ENCODE measurements around the gene APP. TPM values are rescaled to one million over a fixed set of nuclear protein-coding genes. Genes with fewer than 3 reads are reported as not detected.
"Not testable (repeated sequence)": the region's sequence is repeated elsewhere in the genome, so short reads cannot be mapped to it uniquely, and the experiment has no call there.

The APP gene
- polyA plus RNA-seq, 4 donors, result 870 to 980 (median 951) TPM

DNA sequence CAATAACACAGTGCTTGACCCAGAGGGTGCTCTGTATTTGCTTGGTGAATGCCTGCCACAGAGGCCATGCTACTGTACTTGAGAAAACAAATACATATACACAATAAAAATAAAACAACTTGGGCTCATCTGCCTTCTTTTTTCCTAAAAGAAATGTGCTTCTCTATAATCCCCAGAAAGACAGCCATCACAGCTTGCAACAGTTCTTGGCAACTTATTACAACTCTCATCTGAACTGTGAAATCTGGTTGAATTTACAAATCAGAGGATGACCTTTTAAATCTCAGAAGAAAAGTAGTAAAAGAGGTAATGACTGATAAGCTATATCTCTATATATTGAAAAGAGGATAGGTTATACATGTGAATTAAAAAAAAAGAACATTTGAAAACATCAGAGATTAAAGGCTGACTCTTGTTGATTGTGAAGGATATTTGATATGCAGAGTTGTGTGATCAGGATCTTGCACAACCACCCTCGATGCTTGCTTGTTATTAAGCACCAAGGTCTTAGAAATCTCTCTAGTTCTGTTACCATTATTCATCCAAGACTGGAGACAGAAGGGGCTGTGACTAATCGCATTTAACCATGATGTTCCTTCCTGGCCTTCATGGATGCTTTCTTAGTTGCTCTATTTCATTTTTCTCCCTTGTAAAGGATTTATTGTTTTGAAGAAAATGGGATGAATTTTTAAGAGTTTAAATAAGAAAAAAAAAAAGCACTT lies 213.4 kb downstream of the APP start:
- DNase-seq (ENCODE audit: low read depth in 4 of 4, low spot score in 3 of 4), result no peak

- DNase-seq (ENCODE audit: low read depth in 4 of 4, low spot score in 3 of 4), result no peak
Observed at GRCh38 chr21:25955646-25956045, 214.9 kb downstream of the APP start.

DNA sequence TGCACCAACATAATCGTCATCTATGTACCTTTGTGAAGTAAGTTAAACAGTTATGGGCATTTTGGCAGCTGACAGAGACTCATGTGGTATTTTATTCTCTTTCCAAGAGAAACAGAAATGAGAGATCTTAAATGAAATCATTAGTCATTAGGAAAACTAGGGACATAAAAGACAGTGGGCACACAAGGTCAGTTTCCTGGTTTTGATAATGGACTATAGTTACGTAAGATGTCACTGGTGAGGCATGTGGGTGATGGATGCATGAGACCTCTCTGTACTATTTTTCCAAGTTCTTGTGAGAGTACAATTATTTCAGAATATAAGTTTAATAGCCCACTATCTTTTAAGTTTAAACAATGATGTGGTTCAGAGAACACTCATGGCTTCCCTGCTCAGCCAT lies 216.9 kb downstream of the APP start:
- no peak for DNase-seq (ENCODE audit: low read depth in 4 of 4, low spot score in 3 of 4)

GRCh38 chr21:25953196-25953595 lies 217.4 kb downstream of the APP start:
- no peak for DNase-seq (ENCODE audit: low read depth in 4 of 4, low spot score in 3 of 4)

DNA sequence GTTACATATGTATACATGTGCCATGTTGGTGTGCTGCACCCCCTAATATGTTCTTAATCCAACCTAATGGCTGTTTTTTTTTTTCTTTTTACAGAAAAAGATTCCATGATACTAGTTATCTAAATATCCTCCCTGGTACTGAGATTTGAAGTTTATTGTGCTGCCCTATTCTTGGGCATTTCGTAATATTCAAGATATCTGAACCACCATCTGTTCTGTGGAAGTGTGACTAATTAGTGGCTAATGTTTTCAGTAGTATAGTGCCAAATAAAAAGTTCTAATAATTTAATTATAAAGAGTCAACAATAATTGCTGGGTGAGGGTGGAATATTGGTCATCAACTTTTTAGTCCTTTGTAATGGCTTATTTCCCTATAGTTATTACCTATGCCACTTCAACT lies 218.3 kb downstream of the APP start:
- DNase-seq (ENCODE audit: low read depth in 4 of 4, low spot score in 3 of 4), result no peak

- DNase-seq (ENCODE audit: low read depth in 4 of 4, low spot score in 3 of 4), result no peak
Observed at GRCh38 chr21:25949701-25950100, 220.9 kb downstream of the APP start.

- no peak for DNase-seq (ENCODE audit: low read depth in 4 of 4, low spot score in 3 of 4)
Observed at GRCh38 chr21:25944672-25945213, 225.8 kb downstream of the APP start.

DNA sequence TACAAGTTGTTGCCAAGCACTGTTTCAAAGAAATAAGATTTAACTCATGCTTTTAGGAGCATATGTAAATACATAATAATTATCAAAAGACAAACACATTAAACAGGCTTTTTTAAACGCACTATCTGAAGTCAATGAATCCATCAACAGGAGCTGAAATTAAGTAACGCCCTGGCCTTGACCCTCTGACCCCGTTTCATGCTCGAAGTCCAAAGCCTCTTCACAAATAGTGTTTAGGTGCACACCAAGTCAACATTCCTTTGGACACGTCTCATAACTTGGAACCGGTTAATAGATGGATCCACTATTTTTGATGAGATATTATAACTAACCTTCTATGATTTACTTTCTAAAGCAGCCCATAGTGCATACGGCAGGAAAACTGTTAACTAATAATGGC lies 226.5 kb downstream of the APP start:
- no peak for DNase-seq (ENCODE audit: low read depth in 4 of 4, low spot score in 3 of 4)

DNA sequence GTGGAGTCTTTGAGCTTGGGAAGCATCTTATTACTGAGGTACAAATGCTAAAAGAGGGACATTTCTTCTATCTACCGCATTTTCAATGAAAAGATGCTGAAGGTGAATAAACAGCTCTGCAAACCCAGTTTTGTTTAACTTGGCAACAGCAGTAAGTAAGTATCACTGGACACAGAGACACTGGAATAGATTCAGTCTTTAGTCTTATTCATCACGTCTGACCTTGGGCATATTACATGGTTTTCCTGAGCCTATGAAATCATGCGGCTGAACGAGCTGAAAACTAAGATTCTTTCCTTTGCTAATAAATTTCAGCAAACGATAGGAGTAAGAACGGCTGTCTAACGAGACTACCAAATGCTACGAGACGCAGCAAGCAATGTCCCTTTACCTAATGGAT lies 228.4 kb downstream of the APP start:
- DNase-seq (ENCODE audit: low read depth in 4 of 4, low spot score in 3 of 4), result no peak

- DNase-seq (ENCODE audit: low read depth in 4 of 4, low spot score in 3 of 4), result no peak
Observed at GRCh38 chr21:25939396-25939761, 231.2 kb downstream of the APP start.

DNA sequence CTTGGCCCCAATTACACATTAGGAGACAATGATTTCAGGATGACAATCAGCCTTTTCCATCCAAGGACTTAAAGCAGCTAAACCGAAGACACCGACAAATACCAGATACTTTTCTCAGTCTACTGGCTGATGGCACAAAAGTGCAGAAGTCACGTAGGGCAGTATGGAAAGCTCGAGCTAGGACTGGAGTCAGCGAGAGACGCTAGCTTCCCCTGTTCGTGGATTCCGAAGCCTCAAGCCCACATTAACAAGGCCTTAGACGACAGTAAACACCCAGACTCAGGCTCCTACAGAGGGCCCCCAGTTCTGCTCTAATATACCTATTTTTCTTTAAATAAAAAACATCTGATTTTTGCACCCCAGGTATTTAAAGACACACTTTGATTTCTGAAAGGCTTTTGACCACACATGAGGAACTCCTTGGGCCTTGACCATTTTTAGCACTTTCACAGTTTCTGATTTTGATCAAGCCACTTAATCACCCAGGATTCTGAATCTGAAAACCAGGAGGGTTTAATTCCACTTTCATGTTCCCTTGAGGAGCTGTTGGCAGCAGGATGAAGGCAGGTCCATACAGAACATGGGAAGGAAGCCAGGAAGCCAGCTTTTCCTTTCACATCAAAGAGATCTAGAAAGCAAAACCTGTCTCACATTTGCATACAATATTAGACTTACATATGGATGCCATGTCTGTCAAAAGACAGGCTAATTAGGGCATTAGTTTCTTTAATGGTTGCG lies 231.7 kb downstream of the APP start:
- DNase-seq (ENCODE audit: low read depth in 4 of 4, low spot score in 3 of 4), result no peak

DNA sequence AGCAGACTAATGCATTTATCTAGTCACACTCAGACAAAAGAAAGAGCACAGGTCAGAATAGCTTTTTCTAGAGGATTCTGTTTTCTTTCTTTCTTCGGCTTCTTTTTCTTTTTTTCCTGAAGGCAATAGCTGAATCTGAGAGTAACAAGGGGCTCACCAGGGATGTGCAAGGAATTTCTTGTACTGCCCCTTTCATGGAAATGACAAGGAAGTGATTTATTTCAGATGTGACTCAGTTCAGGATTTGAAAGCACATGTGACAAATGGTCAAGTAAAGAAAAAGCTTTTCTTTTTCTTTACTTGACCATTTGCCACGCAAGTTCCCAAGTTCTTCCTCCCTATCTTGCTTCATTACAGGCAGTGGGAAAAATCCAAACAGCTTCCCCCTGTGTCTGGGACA lies 233.8 kb downstream of the APP start:
- no peak for DNase-seq (ENCODE audit: low read depth in 4 of 4, low spot score in 3 of 4)

DNA sequence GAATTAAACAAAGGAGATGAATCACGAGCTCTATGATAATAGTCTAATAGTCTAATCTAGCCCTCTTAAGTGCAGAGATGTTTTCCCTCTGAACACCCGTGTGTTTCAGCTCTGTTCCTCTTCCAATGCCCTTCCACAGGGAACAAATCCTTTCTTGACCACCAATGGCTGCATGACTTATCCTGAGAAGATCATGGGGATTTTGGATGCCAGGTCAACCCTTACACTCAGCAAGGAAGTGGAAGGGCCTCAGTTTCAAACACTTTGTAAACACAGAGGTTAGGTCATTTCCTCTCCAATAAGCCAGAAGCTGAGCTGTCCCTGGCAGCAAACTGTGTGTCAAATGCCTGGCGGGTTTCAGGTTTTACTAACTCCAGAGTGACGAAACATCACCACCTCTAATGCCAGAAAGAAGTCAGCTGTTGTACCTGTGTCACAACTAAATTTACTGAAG lies 235.8 kb downstream of the APP start:
- DNase-seq (ENCODE audit: low read depth in 4 of 4, low spot score in 3 of 4), result peak in 1 of 4 donors; percentile 30

GRCh38 chr21:25934130-25934529 lies 236.4 kb downstream of the APP start:
- DNase-seq (ENCODE audit: low read depth in 4 of 4, low spot score in 3 of 4), result no peak

GRCh38 chr21:25931765-25932164 lies 238.8 kb downstream of the APP start:
- no peak for DNase-seq (ENCODE audit: low read depth in 4 of 4, low spot score in 3 of 4)

DNA sequence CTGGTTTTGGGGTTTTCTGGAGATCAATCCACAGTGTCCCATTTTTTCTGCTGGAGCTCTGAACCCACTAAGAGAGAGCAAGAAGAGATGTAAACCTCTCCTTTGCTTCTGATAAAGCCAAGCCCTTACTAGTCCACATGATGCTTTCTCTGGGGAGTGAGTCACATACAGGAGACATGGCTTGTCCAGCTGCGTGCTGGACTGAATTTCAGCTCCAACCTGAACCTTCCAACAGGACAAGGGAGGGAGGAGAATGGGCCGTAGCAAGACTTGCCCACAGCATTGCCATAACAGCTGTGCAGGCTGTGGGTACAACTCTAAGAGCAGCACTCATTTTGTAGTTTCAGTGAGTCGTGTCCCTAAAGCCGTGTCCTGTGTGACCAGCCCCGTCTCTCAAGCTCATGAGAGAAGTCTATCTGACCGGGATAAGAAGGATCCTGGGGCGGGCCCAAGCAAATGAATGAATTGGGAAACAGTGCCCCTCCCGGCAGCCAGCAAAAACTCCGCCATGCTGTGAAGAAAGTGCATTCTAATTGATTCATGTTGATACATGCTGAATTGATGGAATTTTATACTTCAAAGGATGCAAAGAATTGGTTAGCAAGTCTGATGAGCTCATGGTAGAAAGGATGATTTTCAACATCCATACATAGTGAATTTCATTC lies 240.6 kb downstream of the APP start:
- no peak for DNase-seq (ENCODE audit: low read depth in 4 of 4, low spot score in 3 of 4)

GRCh38 chr21:25927195-25927880 lies 243.2 kb downstream of the APP start:
- no peak for DNase-seq (ENCODE audit: low read depth in 4 of 4, low spot score in 3 of 4)

DNA sequence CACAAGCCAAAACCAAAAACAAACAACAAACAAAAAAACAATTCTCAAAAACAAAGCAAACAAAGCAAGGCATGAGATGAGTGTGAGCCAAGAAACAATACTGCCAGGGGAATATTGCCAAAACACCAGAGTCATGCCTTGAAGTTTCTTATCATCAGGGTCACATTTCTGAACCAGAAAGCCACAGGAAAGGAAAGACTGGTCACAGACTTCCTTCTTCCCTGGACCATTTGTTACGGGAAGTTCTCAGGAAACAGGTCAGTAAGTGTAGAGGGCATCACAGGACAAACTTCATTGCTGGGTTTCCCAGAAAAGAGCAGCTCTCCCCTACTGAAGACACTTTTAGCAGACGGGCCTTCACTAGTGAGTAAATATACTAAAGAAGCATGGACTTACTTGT lies 244.6 kb downstream of the APP start:
- no peak for DNase-seq (ENCODE audit: low read depth in 4 of 4, low spot score in 3 of 4)

- DNase-seq (ENCODE audit: low read depth in 4 of 4, low spot score in 3 of 4), result no peak
Observed at GRCh38 chr21:25925064-25925800, 245.3 kb downstream of the APP start.

DNA sequence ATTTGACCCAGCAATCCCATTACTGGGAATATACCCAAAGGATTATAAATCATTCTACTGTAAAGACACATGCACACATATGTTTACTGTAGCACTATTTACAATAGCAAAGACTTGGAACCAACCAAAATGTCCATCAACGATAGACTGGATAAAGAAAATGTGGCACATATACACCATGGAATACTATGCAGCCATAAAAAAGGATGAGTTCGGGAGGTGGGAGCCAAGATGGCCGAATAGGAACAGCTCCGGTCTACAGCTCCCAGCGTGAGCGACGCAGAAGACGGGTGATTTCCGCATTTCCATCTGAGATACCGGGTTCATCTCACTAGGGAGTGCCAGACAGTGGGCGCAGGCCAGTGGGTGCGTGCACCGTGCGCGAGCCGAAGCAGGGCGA lies 252.4 kb downstream of the APP start:
- DNase-seq (ENCODE audit: low read depth in 4 of 4, low spot score in 3 of 4), result not testable (repeated sequence)
